PC-9 (cell line): ENCODE data around the gene F7. TPM values are rescaled to one million over a fixed set of nuclear protein-coding genes. Genes with fewer than 3 reads are reported as not detected.

Experiments
- BruUV-seq: library from RNA; stranded (reverse); fragments of 400-500 nt; replicated peaks from 2 replicates; lab custom pipeline; 2021; lab: Mats Ljungman, UMichigan
- CTCF ChIA-PET: fragments of 300-600 bp; sonication (Branson Sonifier 250); formaldehyde crosslinking; loops from one replicate; lab custom pipeline; 2022; ENCODE audit warnings: antibody characterized with exemption; lab: Charles Lee
- POLR2A ChIA-PET: fragments of 300-600 bp; sonication (Branson Sonifier 250); formaldehyde crosslinking; loops from one replicate; lab custom pipeline; 2022; ENCODE audit warnings: antibody characterized with exemption; ENCODE audit not compliant: unreplicated experiment; lab: Charles Lee
- DNase-seq, 2 experiments: peaks; one replicate each; pipeline versions ENCODE4 v3.0.0 to v3.0.0-alpha.2; 2015 to 2022; ENCODE audit warnings: mixed read lengths in 1 of 2
- H2AFZ ChIP-seq: fragments of 200-600 bp; sonication (generic); 2 replicates; pipeline ENCODE4 v1.8.1; 2017; ENCODE audit warnings: antibody characterized with exemption
- H3F3A ChIP-seq: fragments of 200-600 bp; sonication (generic); 2 replicates; pipeline ENCODE4 v1.8.1; 2017; ENCODE audit warnings: antibody characterized with exemption, mild to moderate bottlenecking, low read depth; ENCODE audit not compliant: insufficient read depth
- H3K27ac ChIP-seq: fragments of 200-600 bp; sonication (generic); 2 replicates; pipeline ENCODE4 v1.6.1; 2016; ENCODE audit warnings: mixed run types
- H3K27me3 ChIP-seq: fragments of 200-600 bp; sonication (generic); 2 replicates; pipeline ENCODE4 v1.6.1; 2016; ENCODE audit warnings: low read depth, mixed run types; ENCODE audit not compliant: insufficient read depth
- H3K36me3 ChIP-seq: fragments of 200-600 bp; sonication (generic); 2 replicates; pipeline ENCODE4 v1.6.1; 2016; ENCODE audit warnings: low read depth, mixed run types
- H3K4me1 ChIP-seq: fragments of 200-600 bp; sonication (generic); replicated peaks from 2 replicates; pipeline ENCODE4 v1.6.1; 2016; ENCODE audit warnings: mixed run types; ENCODE audit not compliant: insufficient read depth
- H3K4me2 ChIP-seq: fragments of 200-600 bp; sonication (generic); 2 replicates; pipeline ENCODE4 v1.6.1; 2017; ENCODE audit warnings: mixed run types
- H3K4me3 ChIP-seq: fragments of 200-600 bp; sonication (generic); 2 replicates; pipeline ENCODE4 v1.6.1; 2016; ENCODE audit warnings: mixed run types
- H3K79me2 ChIP-seq: fragments of 200-600 bp; sonication (generic); 2 replicates; pipeline ENCODE4 v1.6.1; 2017; ENCODE audit warnings: low read depth, mixed run types
- H3K9me2 ChIP-seq: fragments of 200-600 bp; sonication (generic); 2 replicates; pipeline ENCODE4 v1.8.1; 2017; ENCODE audit warnings: mild to moderate bottlenecking; ENCODE audit not compliant: insufficient read depth
- H3K9me3 ChIP-seq: fragments of 200-600 bp; sonication (generic); 2 replicates; pipeline ENCODE4 v1.8.1; 2016; ENCODE audit warnings: low read depth; ENCODE audit not compliant: insufficient read depth
- H4K20me1 ChIP-seq: fragments of 200-600 bp; sonication (generic); 2 replicates; pipeline ENCODE4 v1.8.1; 2017; ENCODE audit not compliant: insufficient read depth
- CTCF ChIP-seq: fragments of 200-600 bp; sonication (generic); conservative IDR thresholded peaks from 2 replicates; pipeline ENCODE4 v1.6.1; 2017; ENCODE audit warnings: mixed run types, antibody characterized with exemption, mild to moderate bottlenecking, moderate library complexity
- EZH2 ChIP-seq: fragments of 200-600 bp; sonication (generic); IDR thresholded peaks from 2 replicates; pipeline ENCODE4 v1.8.0; 2017; ENCODE audit warnings: antibody characterized with exemption, low read depth
- intact Hi-C: fragments of 100-400 bp; cut with micrococcal nuclease; formaldehyde crosslinking; loops from one replicate; pipeline ENCODE4 v1.10.0; 2022; ENCODE audit not compliant: unreplicated experiment
- total RNA-seq: library from RNA; stranded (reverse); gene quantifications from 2 replicates; pipeline ENCODE4 v1.2.3, GENCODE V29; 2021

Gene F7
- total RNA-seq, 1 experiment from 2014 or later, result not detected

GRCh38 chr13:113145496-113145895, 39.9 kb downstream of the F7 start:
- POLR2A ChIA-PET, result no interaction called here
- Histone ChIP-seq H4K20me1 (no peaks in the 10 kb centered on the region), H3K9me2 (no peaks in the 10 kb centered on the region), H3K9me3 (no peaks in the 10 kb centered on the region), H3F3A (no peaks in the 10 kb centered on the region), H3K4me1 (no peaks in the 10 kb centered on the region), H3K4me3 (no peak overlapping the region), H3K36me3 (no peaks in the 10 kb centered on the region), H3K27me3 (peaks cover 66% of the 10 kb centered on the region), H3K79me2 (no peaks in the 10 kb centered on the region), H2AFZ (no peak overlapping the region), H3K4me2 (no peak overlapping the region), H3K27ac (no peak overlapping the region)
- intact Hi-C loops, result no loop called here
- BruUV-seq, result no TSS peak
- DNase-seq, result no peak
- CTCF ChIA-PET, result no interaction called here
- TF ChIP-seq EZH2 (no peak), CTCF (no peak)

- BruUV-seq, result no TSS peak
- Histone ChIP-seq H3K36me3 (no peaks in the 10 kb centered on the region), H3K4me2 (no peak overlapping the region), H3K4me1 (no peaks in the 10 kb centered on the region), H3K4me3 (no peak overlapping the region), H3K9me2 (no peaks in the 10 kb centered on the region), H3K27ac (no peak overlapping the region), H2AFZ (no peak overlapping the region), H3F3A (no peaks in the 10 kb centered on the region), H4K20me1 (no peaks in the 10 kb centered on the region), H3K27me3 (peaks cover 66% of the 10 kb centered on the region), H3K79me2 (no peaks in the 10 kb centered on the region), H3K9me3 (no peaks in the 10 kb centered on the region)
- TF ChIP-seq CTCF (no peak), EZH2 (no peak)
- intact Hi-C loops, result no loop called here
- DNase-seq, result no peak
- CTCF ChIA-PET, result no interaction called here
- POLR2A ChIA-PET, result no interaction called here
These were observed 40.5 kb downstream of the F7 start for GRCh38 chr13:113145911-113146598.

- no peak for TF ChIP-seq EZH2
- TF ChIP-seq CTCF, result no peak
- H3K27ac ChIP-seq, result no peak overlapping the region
- H3K27me3 ChIP-seq, result peaks cover 67% of the 10 kb centered on the region
- H3K4me1 ChIP-seq, result no peaks in the 10 kb centered on the region
- H3K79me2 ChIP-seq, result no peaks in the 10 kb centered on the region
- DNase-seq, result no peak
- no peak overlapping the region for H3K4me2 ChIP-seq
- no peaks in the 10 kb centered on the region for H3K9me2 ChIP-seq
- intact Hi-C loops, result no loop called here
- H3K9me3 ChIP-seq, result no peaks in the 10 kb centered on the region
- H3F3A ChIP-seq, result no peaks in the 10 kb centered on the region
- H2AFZ ChIP-seq, result no peak overlapping the region
- ChIA-PET POLR2A (no interaction called here), CTCF (no interaction called here)
- no TSS peak for BruUV-seq
- no peak overlapping the region for H3K4me3 ChIP-seq
- H4K20me1 ChIP-seq, result no peaks in the 10 kb centered on the region
- no peaks in the 10 kb centered on the region for H3K36me3 ChIP-seq
These were observed 41.2 kb downstream of the F7 start for GRCh38 chr13:113146750-113147149.
